Amniotic epithelial cell (primary cell): ENCODE data around the gene BTNL8.

Experiments
- DNase-seq: peaks from one replicate; pipeline ENCODE4 v3.0.0-alpha.2; 2010; ENCODE audit warnings: low read depth

Gene BTNL8

GRCh38 chr5:180898621-180899246 is at the start of gene BTNL8:
Gene BTNL8, plus strand, starts transcription at chr5:180899159. Its CDS starts 152 bp downstream, at chr5:180899311.
- no peak for DNase-seq

GRCh38 chr5:180849827-180850226 is 49.1 kb upstream of the BTNL8 start:
- no peak for DNase-seq

GRCh38 chr5:180850434-180851078 is 48.4 kb upstream of the BTNL8 start:
- DNase-seq = peak; percentile 15

- DNase-seq = no peak
Observed at GRCh38 chr5:180852495-180852894, 46.5 kb upstream of the BTNL8 start.

- no peak for DNase-seq
Observed at GRCh38 chr5:180853121-180853847, 45.7 kb upstream of the BTNL8 start.

GRCh38 chr5:180853848-180854176 is 45.1 kb upstream of the BTNL8 start:
- DNase-seq = no peak

DNA sequence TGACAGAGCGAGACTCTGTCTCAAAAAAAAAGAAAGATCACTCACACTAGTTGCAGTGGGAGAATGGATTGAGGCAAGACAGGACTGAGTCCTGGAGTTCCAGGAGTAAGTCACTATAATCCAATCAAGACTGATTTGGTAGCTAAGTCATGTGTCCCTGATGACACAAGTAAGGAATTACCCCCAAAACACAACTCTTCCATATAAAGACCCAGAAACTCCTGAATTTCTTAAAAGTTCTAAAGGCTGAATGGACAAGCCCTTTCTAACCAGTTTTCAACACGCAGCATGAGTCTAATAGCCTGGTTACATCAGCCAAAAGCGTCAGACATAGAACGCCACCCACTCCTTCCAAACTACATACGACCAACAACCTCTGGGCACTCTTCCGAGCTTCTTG is 40.4 kb upstream of the BTNL8 start:
- DNase-seq = no peak

DNA sequence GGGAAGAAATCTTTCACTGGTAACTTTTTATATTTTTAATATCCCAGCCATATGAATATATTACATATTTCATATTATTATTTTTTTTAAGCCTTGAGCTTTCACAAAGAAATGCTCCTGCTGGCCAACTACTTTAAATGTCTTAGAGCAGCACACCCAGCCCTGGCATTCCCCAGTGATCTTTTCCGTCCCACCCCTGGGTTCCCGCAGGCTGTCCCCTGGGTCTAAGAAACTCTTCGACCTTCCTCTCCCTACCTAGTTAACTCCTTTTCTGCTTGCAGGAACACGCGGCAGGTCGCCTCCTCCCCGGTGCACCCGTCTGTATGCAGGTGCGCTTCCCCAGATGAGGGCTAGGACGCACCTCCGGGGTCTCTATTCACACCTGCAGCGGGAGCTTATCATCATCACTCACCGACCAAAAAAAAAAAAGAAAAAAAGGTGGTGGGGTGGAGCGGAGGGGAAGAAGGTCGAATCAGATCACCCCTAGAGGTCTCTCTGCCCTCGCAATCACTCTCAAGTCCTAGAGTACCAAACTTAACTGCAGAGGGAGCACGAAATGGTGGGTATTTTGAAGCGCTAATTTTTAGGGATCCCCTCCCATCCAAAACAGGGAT is 38.6 kb upstream of the BTNL8 start:
- peak; percentile 41 for DNase-seq

DNA sequence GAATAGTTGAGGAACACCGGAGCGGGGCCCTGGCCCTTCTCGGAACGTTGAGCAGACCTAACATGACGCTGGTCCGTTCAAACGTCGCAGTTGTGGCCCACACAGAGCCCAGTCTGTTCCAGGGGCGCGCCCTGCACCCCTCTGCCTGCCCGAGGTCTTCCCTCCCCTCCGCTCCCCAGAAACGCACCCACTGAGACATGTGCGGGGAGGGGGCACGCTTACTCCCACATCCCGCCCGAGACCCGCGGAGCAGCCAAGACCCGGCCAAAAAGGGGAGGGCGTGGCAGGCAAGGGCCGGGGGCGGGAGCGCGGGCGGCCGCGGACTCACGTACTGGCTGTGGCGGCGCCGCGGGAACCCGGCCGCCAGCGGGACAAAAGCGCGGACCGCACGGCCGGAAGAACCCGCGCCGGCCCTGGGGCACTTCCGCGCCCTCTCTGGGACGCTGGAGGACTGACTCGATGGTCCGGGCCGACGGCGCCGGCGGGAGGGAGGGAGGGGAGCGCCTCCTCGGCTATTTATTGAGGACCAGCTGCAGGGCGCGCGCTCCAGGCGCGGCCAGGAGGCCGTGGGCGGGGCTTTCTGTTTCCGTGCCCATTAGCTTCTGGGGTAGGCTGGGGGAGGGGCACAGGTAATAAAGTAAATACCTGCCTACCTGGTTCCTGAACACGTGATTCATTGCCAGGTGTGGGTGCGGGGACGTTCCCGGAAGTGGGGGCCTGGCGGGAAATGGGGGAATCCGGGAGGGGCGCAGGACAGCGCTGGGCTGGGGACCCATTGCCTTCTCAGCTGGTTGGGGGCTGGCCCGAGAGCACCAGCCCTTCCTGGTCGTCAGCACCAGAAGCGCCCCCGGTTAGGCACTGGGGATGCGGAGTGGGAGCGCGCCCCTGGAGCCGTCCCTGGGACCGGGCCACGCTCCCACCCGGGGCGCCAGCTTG is 37.8 kb upstream of the BTNL8 start, which contains the start of gene ZFP62:
Gene ZFP62 (minus strand): TSS at position 390 of the 936 bp plus-strand sequence. CDS start 57 bp downstream, at position 333.
- DNase-seq = peak; percentile 84

- DNase-seq = no peak
Observed at GRCh38 chr5:180862645-180863044, 36.3 kb upstream of the BTNL8 start.

DNA sequence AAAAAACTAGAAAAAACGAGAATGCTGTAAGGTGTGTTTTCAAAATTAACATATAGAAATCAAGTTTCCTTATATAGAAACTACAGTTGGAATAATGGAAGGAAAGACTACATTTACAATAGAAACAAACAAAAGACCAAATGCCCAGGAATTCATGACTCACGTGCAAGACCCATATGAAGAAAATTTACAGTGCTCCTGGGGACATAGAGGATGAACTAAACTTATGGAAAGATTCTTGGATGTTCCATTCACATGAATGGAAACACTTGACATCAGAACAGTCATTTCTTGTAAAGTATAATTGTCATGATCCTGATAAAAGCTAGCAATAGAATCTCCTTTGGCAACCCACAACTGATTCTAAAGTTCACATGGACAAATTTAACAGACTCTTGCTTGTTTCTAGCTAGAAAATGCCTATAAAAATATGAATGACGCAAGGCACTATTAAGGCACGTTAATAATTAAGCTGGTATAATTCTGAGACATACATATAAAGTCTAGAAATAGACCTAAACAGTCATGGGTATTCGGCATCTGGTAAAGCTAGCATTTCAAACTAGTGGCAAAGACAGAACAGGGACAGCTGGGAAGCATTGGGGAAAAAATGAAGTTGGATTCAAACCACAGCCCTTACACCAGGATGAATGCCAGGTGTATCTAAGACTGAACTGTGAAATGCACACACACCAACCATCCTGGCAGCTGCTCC is 32.8 kb upstream of the BTNL8 start:
- no peak for DNase-seq

GRCh38 chr5:180866985-180867384 is 32.0 kb upstream of the BTNL8 start:
- DNase-seq = no peak

DNA sequence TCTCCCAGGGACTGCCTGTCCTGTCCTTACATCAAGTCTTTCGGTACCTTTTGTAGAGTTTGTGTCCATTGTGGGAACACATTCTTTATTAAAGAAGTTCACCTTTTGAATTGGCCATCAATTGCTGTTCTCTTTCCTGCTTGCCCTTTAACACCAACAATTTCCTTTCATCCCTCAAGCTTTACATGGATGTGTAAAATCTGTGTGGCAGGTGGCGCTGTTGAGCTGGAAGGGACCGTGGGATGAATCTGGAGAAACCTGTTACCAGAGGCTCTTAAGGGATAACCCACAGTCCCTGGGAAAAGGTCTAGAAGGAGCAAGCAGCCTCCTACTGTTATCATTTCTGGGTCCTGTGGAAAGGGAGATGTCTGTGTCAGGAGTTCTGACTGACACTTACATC is 30.0 kb upstream of the BTNL8 start:
- DNase-seq = peak; percentile 69

- peak; percentile 10 for DNase-seq
Observed at GRCh38 chr5:180869587-180869986, 29.4 kb upstream of the BTNL8 start.

DNA sequence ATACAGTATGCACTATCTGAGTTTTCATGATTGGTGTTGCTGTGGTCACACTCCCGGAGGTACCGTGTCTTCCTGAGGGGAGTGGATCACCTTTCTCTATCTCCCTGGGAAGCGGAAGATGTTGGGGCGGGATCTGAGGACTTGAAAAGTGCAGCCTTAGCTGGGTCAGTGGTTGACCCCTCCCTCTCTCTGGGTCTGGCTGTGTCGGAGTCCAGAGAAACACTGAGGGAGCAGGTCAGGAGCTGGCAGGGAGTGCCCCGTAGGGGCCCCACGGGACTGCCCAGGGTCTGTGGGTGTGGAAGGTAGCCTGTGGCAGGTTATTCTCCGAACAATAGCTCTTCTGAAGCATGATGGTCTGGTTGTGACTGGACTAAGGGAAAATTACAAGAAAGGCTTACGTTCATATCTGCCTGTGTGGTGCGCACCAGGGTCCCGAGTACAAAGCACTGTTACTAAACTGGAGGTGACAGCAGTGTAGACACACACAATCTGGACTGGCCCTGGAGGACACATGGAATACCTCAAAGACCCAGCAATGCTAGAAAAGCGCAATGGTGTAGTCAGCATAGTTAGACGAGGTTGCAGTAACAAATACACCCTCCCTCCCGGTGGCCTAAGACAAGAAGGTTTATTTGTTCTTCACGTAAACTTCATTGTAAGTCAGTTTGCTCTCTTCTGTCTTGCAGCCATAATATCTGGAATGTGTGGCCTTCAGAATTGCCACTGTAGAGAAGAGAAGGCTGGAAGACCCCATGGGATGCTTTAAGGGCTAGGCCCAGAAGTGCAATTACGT is 28.5 kb upstream of the BTNL8 start:
- DNase-seq = no peak

- no peak for DNase-seq
Observed at GRCh38 chr5:180872419-180872818, 26.5 kb upstream of the BTNL8 start.

GRCh38 chr5:180873615-180874520 is 25.1 kb upstream of the BTNL8 start:
- DNase-seq = peak; percentile 58

- no peak for DNase-seq
Observed at GRCh38 chr5:180874804-180875582, 24.0 kb upstream of the BTNL8 start.
